ENCODE data around the gene RPL26. TPM values are rescaled to one million over a fixed set of nuclear protein-coding genes. Genes with fewer than 3 reads are reported as not detected.

The RPL26 gene
- total and polyA plus RNA-seq, 2 donors (not counting 3 experiments of a cell fraction or from before 2014, with no cell fraction given) = 1,805 to 2,229 TPM

GRCh38 chr17:8392674-8393469 is 9.9 kb upstream of the RPL26 start:
- TF ChIP-seq EZH2 (IDR thresholded peaks at IDR 0.05; ENCODE audit: borderline replicate concordance, low read depth, low read length, severe bottlenecking) (no peak), POLR2A (IDR thresholded peaks at IDR 0.05; ENCODE audit: low read depth, low read length) (no peak), FOS (IDR thresholded peaks at IDR 0.05; ENCODE audit: borderline replicate concordance, insufficient read depth, low read length) (no peak), POLR2AphosphoS5 (IDR thresholded peaks at IDR 0.05; ENCODE audit: insufficient read depth, low read depth, low read length) (no peak), GATA2 (IDR thresholded peaks at IDR 0.05; ENCODE audit: insufficient read depth, insufficient read length, low read depth, low read length) (no peak), CTCF (IDR thresholded peaks at IDR 0.05; ENCODE audit: extremely low read depth in 1 of 2, insufficient read depth in 1 of 2, low read depth in 1 of 2, low read length in 2 of 2) (no peak)
- Histone ChIP-seq H3K27me3 (ENCODE audit: control insufficient read depth in 2 of 2, insufficient read depth in 2 of 2, low read length in 2 of 2) (peaks cover 13 to 18% of the 10 kb centered on the region in 2 experiments), H3K9me3 (replicated peaks; ENCODE audit: control insufficient read depth, insufficient read depth, low read length) (no peaks in the 10 kb centered on the region), H3K79me2 (ENCODE audit: control insufficient read depth, insufficient read depth, low read length) (no peaks in the 10 kb centered on the region), H2AFZ (ENCODE audit: low read depth, low read length) (no peak overlapping the region), H3K4me2 (ENCODE audit: insufficient read depth, low read length) (no peak overlapping the region), H4K20me1 (replicated peaks; ENCODE audit: control insufficient read depth, extremely low read depth, insufficient read depth, low read length) (no peaks in the 10 kb centered on the region), H3K36me3 (ENCODE audit: control insufficient read depth in 2 of 2, extremely low read depth in 1 of 2, insufficient read depth in 2 of 2, low read length in 2 of 2) (no peaks in the 10 kb centered on the region), H3K9me1 (replicated peaks; ENCODE audit: control insufficient read depth, extremely low read depth, insufficient read depth, low read length) (no peaks in the 10 kb centered on the region), H3K4me3 (replicated peaks in 1 of 3; ENCODE audit: insufficient read depth in 1 of 3, low read depth in 1 of 3, low read length in 3 of 3) (no peak overlapping the region), H3K27ac (ENCODE audit: insufficient read depth, low read depth, low read length) (no peak overlapping the region), H3K4me1 (ENCODE audit: control insufficient read depth, extremely low read depth, insufficient read depth, low read length) (peaks cover 4% of the 10 kb centered on the region), H3K9ac (replicated peaks; ENCODE audit: extremely low read depth, insufficient read depth, low read length) (no peak overlapping the region)
- intact Hi-C loops (cut with micrococcal nuclease) (no loop called here), dilution Hi-C loops (cut with MboI; ENCODE audit: extremely low pct_ligation_motif_present, low sequenced_read_pairs) (no loop called here)
- BruUV-seq (replicated peaks) = no TSS peak
- no peak for FAIRE-seq
- POLR2A ChIA-PET = no interaction called here
- no peak for DNase-seq (ENCODE audit: low read depth, low spot score)
- CTCF ChIA-PET = interaction anchor here (1.8 kb wide), 1 partner anchor 17 kb away, joined by 6 read pairs; no protein-coding TSS in a partner anchor

All from endothelial cell of umbilical vein (primary cell).